ENCODE results near the gene ADGRL4.
"Not testable (repeated sequence)": the region's sequence is repeated elsewhere in the genome, so short reads cannot be mapped to it uniquely, and the experiment has no call there.

ADGRL4 gene

GRCh38 chr1:78916986-78917385 lies 89.5 kb downstream of the ADGRL4 start:
- DNase-seq, result no peak

GRCh38 chr1:78913950-78914349 lies 92.6 kb downstream of the ADGRL4 start:
- DNase-seq, result no peak

- DNase-seq, result peak; percentile 23
Observed at GRCh38 chr1:78911956-78912880, 94.3 kb downstream of the ADGRL4 start.

- no peak for DNase-seq
Observed at GRCh38 chr1:78902641-78903040, 103.9 kb downstream of the ADGRL4 start.

- DNase-seq, result no peak
Observed at GRCh38 chr1:78894811-78895210, 111.7 kb downstream of the ADGRL4 start.

GRCh38 chr1:78892260-78892840 lies 114.2 kb downstream of the ADGRL4 start:
- DNase-seq, result peak; percentile 55

- DNase-seq, result no peak
Observed at GRCh38 chr1:78887458-78887857, 119.1 kb downstream of the ADGRL4 start.

GRCh38 chr1:78884685-78885452 lies 121.7 kb downstream of the ADGRL4 start:
- DNase-seq, result no peak

- DNase-seq, result no peak
Observed at GRCh38 chr1:78880223-78880622, 126.3 kb downstream of the ADGRL4 start.

GRCh38 chr1:78875986-78876385 lies 130.5 kb downstream of the ADGRL4 start:
- not testable (repeated sequence) for DNase-seq

- peak; percentile 73 for DNase-seq
Observed at GRCh38 chr1:78872801-78873200, 133.7 kb downstream of the ADGRL4 start.

GRCh38 chr1:78871249-78871648 lies 135.3 kb downstream of the ADGRL4 start:
- no peak for DNase-seq

- DNase-seq, result no peak
Observed at GRCh38 chr1:78869136-78869535, 137.4 kb downstream of the ADGRL4 start.

GRCh38 chr1:78864175-78864574 lies 142.4 kb downstream of the ADGRL4 start:
- DNase-seq, result no peak

GRCh38 chr1:78856096-78856495 lies 150.4 kb downstream of the ADGRL4 start:
- no peak for DNase-seq

GRCh38 chr1:78855258-78855657 lies 151.3 kb downstream of the ADGRL4 start:
- no peak for DNase-seq

- no peak for DNase-seq
Observed at GRCh38 chr1:78854556-78854955, 152.0 kb downstream of the ADGRL4 start.

- DNase-seq, result peak; percentile 53
Observed at GRCh38 chr1:78843546-78843945, 163.0 kb downstream of the ADGRL4 start.

GRCh38 chr1:78843111-78843510 lies 163.4 kb downstream of the ADGRL4 start:
- no peak for DNase-seq

GRCh38 chr1:78840453-78841271 lies 165.9 kb downstream of the ADGRL4 start:
- peak; percentile 74 for DNase-seq
